ENCODE results near the gene SUPT4H1.

DNA sequence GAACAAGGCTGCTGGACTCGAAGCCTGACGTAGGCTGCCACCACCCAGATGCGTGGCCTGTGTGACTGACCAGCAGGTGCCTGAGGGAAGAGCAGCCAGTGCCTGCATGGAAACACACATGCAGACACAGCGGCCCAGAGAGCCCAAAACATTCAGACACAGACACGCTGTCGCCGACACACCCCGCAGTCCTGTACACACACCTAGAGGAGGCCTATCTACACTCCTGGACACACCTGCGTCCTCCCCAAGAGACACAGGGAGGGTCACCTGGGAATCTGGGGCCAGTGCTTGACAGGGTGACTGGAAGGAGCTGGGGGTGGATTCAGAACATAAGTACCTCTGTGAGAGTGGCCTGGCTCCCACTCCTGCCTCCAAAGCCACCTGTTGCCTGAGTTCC lies 17.3 kb downstream of the SUPT4H1 start:
- no peak for TF ChIP-seq POLR2AphosphoS5 (IDR thresholded peaks at IDR 0.05; ENCODE audit: borderline replicate concordance, low read depth, low read length)
- no peak for TF ChIP-seq EZH2 (IDR thresholded peaks at IDR 0.05)
